ENCODE measurements around the gene TSC2.

The TSC2 gene

GRCh38 chr16:2043667-2044451, 3.9 kb upstream of the TSC2 start:
- DNase-seq, result no peak

GRCh38 chr16:2044541-2044940, 3.2 kb upstream of the TSC2 start:
- DNase-seq, result no peak

- DNase-seq, result no peak
Observed at GRCh38 chr16:2045965-2046892, 1.6 kb upstream of the TSC2 start.

- DNase-seq, result no peak
Observed at GRCh38 chr16:2046893-2047329, 874 bp upstream of the TSC2 start.

- no peak for DNase-seq
Observed at GRCh38 chr16:2048116-2048543, 345 bp downstream of the TSC2 start.

GRCh38 chr16:2053211-2053610, 5.4 kb downstream of the TSC2 start:
- no peak for DNase-seq

GRCh38 chr16:2053897-2054296, 6.1 kb downstream of the TSC2 start:
- no peak for DNase-seq

DNA sequence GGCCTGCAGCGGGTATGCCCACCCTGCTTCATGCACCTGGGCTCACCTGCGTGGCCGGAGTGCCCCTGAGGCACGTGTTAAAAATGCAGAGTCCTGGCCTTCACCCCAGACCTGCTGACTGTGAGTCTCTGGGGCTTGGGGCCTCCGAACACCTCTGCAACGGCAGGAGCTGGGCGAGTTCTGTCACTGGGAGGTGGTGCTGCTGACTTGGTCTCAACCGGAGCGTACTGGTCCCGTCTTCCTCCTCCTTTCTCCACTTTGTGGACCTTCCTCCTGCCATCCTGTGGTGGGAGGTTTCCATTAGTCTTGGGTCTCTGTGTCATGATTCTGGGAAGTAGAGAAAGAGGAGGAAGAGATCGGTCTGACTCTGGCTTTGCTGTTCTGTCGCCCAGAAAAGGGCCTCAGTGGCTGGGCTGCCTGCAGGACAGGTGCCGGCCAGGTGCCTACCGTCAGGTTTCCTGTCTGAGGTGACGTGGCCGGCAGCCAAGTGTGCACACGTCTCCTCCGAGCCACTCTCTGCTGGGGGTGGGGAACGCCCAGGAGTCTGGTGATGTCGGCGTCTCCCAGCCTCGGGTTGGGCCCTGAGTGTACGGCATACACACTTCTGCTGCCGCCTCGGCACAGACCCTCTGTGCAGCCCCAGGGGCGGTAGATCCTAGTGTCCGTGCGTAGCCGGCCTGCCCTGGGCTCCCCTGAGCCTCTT, 6.9 kb downstream of the TSC2 start:
- no peak for DNase-seq

DNA sequence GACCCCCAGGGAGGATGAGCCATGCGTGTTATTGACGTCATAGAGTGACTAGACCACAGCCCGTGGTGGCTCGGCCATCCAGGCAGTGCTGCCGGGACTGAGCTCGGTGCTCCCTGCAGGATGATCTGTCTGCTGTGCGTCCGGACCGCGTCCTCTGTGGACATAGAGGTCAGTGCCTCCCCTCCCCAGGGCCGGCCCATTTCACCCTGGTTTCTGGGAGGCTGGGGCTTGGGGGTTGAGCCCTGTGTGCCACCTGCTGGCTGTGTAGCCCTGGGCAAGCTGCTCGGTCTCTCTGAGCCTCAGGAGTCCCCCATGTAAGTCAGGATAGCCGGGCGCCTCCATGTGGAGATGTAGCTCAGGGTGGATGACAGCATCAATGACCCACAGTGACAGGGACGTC, 8.3 kb downstream of the TSC2 start:
- no peak for DNase-seq

- DNase-seq, result no peak
Observed at GRCh38 chr16:2056681-2057407, 9.1 kb downstream of the TSC2 start.

- DNase-seq, result no peak
Observed at GRCh38 chr16:2057438-2057837, 9.7 kb downstream of the TSC2 start.

GRCh38 chr16:2058420-2058819, 10.6 kb downstream of the TSC2 start:
- no peak for DNase-seq

- DNase-seq, result no peak
Observed at GRCh38 chr16:2058872-2059271, 11.1 kb downstream of the TSC2 start.

DNA sequence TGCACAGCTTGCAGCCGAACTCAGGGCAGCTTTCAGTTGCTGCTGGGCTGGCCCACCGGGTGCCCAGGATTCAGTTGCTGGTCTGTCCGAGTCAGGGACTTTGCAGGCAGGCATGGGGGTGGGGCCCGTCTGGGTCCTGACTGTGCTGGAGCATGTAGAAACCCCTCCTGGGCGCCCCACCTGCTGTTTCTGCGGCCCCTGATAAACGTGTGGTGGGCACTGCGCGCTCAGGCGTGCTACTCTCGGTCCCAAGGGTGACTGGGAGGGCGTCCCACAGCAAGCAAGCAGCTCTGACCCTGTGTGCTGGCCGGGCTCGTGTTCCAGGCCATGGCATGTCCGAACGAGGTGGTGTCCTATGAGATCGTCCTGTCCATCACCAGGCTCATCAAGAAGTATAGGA, 12.6 kb downstream of the TSC2 start:
- no peak for DNase-seq

GRCh38 chr16:2061023-2061422, 13.2 kb downstream of the TSC2 start:
- DNase-seq, result no peak

DNA sequence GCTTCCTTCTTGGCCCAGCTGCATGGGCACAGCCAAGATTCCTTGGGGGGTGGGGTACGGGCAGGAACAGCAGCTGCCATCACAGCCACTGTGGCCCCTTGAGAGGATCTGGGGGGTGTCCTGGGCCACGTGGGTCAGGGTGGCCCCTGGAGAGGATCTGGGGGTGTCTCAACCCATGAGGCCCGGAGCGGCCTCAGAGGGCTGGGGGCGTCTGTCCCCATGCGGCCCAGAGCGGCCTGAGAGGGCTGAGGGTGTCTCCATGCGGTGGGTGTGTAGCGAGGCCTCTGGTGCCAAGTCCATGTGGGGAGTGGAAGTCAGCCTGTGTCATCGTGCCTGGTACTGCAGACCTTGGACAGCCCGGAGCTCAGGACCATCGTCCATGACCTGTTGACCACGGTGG, 13.7 kb downstream of the TSC2 start:
- no peak for DNase-seq

- DNase-seq, result no peak
Observed at GRCh38 chr16:2062801-2063200, 15.0 kb downstream of the TSC2 start.

- DNase-seq, result no peak
Observed at GRCh38 chr16:2063861-2064260, 16.1 kb downstream of the TSC2 start.

GRCh38 chr16:2064368-2064945, 16.7 kb downstream of the TSC2 start:
- no peak for DNase-seq

GRCh38 chr16:2066139-2066538, 18.4 kb downstream of the TSC2 start:
- no peak for DNase-seq

GRCh38 chr16:2070576-2071453, 23.0 kb downstream of the TSC2 start:
- DNase-seq, result no peak

Measured in fibroblast of skin of abdomen (primary cell).